Measurements from ENCODE around the gene KLF16.
A peak's percentile ranks its signal among the peaks of the same experiment; 100 is the strongest.

KLF16 gene

DNA sequence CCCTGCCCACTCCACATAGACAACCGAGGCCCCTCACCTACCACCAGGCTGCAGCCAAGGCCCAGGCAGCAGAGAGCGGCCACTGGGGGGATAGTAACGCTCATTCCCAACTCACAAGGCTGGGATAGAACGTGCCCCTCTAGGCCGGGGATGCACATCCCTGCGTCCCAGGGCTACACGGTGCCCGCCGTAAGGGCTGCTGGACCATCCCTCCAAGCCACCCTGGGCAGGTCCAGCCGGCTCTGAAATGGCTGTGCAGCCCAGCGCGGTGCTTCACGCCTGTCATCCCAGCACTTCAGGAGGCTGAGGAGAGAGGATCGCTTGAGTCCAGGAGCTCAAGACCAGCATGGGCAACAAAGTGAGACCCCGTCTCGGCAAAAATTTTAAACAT, 18.3 kb downstream of the KLF16 start:
- Histone ChIP-seq H3K36me3 (peaks cover 26% of the 10 kb centered on the region), H3K9me3 (ENCODE audit: severe bottlenecking) (no peaks in the 10 kb centered on the region), H3K4me3 (ENCODE audit: low read depth, low read length) (no peak overlapping the region), H3K27me3 (ENCODE audit: insufficient read depth, low read depth, severe bottlenecking) (no peaks in the 10 kb centered on the region), H3K27ac (no peak overlapping the region)
- no peak for DNase-seq
- no peak for TF ChIP-seq CTCF (IDR thresholded peaks at IDR 0.05; ENCODE audit: low read depth, low read length)

GRCh38 chr19:1844513-1845124, 18.8 kb downstream of the KLF16 start:
- Histone ChIP-seq H3K9me3 (ENCODE audit: severe bottlenecking) (no peaks in the 10 kb centered on the region), H3K4me3 (ENCODE audit: low read depth, low read length) (no peak overlapping the region), H3K27ac (no peak overlapping the region), H3K36me3 (peaks cover 26% of the 10 kb centered on the region), H3K27me3 (ENCODE audit: insufficient read depth, low read depth, severe bottlenecking) (no peaks in the 10 kb centered on the region)
- no peak for TF ChIP-seq CTCF (IDR thresholded peaks at IDR 0.05; ENCODE audit: low read depth, low read length)
- no peak for DNase-seq

DNA sequence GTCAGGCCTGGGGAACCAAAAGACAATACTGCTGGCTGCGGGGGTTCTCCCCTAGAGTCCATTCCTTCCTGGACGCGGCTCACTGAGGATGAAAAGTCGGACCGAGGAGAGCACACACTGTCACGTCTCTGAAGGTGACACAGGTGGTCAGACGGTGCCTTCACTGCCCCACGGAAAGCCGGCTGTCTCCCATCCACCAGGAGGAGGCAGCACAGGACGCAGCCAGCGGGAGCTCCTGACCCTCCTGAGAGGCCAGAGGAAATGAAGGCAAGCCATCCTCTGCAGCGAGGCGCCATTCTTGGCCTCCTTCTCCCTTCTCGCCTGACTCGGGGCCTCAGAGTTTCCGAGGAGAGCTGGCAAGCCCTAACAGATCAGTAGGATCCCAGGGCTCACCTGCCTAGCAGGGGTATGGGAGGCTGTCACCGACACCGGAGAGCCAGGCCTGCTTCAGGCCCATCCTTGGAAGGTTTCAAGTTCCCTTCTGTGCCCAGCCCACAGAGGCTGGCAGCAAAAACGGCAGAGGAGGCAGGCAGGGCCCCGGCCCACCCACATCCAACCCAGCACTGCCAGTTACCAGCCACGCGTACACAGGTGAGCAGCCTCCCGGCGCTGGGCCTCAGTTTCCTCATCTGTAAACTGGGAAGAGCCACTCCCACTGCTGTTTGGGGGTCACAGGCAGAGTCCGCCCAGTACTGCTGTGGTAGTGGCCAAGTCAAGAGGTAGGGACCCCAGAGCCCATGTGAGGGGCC, 19.6 kb downstream of the KLF16 start:
- H3K9me3 ChIP-seq (ENCODE audit: severe bottlenecking): no peaks in the 10 kb centered on the region
- H3K27ac ChIP-seq: no peak overlapping the region
- no peak overlapping the region for H3K4me3 ChIP-seq (ENCODE audit: low read depth, low read length)
- no peaks in the 10 kb centered on the region for H3K27me3 ChIP-seq (ENCODE audit: insufficient read depth, low read depth, severe bottlenecking)
- no peak for DNase-seq
- peak; percentile 73 for TF ChIP-seq CTCF (IDR thresholded peaks at IDR 0.05; ENCODE audit: low read depth, low read length)
- peaks cover 26% of the 10 kb centered on the region for H3K36me3 ChIP-seq

DNA sequence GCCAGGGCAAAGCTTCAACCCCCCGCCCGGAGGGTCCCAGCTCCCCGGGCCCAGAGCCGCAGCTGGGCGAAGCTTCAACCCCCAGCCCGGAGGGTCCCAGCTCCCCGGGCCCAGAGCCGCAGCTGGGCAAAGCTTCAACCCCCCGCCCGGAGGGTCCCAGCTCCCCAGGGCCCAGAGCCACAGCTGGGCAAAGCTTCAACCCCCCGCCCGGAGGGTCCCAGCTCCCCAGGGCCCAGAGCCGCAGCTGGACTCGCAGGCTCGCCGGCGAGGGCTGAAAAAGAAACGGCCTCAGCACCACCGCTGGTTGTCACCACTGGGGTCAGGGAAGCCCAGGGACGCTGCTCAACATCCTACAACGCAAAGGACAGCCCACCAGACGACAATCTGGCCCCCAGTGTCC, 20.3 kb downstream of the KLF16 start:
- no peak for TF ChIP-seq CTCF (IDR thresholded peaks at IDR 0.05; ENCODE audit: low read depth, low read length)
- H3K36me3 ChIP-seq: peaks cover 26% of the 10 kb centered on the region
- no peaks in the 10 kb centered on the region for H3K9me3 ChIP-seq (ENCODE audit: severe bottlenecking)
- no peaks in the 10 kb centered on the region for H3K27me3 ChIP-seq (ENCODE audit: insufficient read depth, low read depth, severe bottlenecking)
- H3K4me3 ChIP-seq (ENCODE audit: low read depth, low read length): no peak overlapping the region
- DNase-seq: no peak
- H3K27ac ChIP-seq: no peak overlapping the region

DNA sequence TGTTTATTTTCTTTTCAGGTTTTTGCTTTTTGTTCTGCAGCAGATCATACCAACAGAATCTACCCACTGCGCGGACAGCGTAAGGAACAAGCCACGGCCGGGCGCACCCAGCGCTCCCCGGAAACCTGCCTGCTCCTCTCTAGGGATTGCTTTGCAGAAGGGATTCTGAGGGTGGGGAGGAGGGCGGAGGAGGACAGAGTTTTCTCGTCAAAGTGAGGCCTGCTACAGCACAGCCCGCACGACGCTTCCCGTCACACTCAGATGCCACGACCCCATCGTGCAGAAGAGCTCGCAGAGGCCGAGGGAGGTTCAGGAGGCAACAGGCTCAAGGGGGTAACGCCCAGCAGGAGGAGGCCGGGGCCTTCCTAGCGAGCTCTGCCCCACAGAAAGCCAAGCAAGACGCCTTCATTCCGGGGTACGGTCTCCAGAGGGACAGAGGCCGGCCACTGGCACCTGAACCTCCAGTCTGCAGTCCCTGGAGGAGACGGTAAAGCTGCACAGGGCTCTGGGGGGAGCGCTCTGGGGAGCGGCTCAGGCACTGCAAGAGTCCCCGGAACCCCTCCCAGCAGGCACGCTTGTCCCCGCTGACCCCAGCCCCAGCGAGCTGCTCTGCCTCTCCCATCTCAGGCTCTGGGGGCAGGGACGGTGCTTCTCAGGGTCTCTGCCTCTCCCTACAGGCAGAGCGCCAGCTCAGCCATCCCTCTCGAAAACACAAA, 22.0 kb downstream of the KLF16 start:
- H3K9me3 ChIP-seq (ENCODE audit: severe bottlenecking): no peaks in the 10 kb centered on the region
- H3K4me3 ChIP-seq (ENCODE audit: low read depth, low read length): no peak overlapping the region
- no peak overlapping the region for H3K27ac ChIP-seq
- peaks cover 18% of the 10 kb centered on the region for H3K36me3 ChIP-seq
- no peaks in the 10 kb centered on the region for H3K27me3 ChIP-seq (ENCODE audit: insufficient read depth, low read depth, severe bottlenecking)
- no peak for DNase-seq
- no peak for TF ChIP-seq CTCF (IDR thresholded peaks at IDR 0.05; ENCODE audit: low read depth, low read length)

Data from WERI-Rb-1 (cell line).